Prostate gland (tissue), 2 donors: ENCODE results near the gene ART1.

Source experiments
- CTCF ChIP-seq, 4 experiments: fragments of 200-600 bp in 2 of 4; fragments of 450-650 bp in 2 of 4; sonication (generic) in 2 of 4; IDR thresholded peaks; 1 replicate in 3 of 4; 2 replicates in 1 of 4; pipeline ENCODE4 v1.5.1; 2016 to 2019; ENCODE audit warnings: antibody characterized with exemption in 4 of 4, mild to moderate bottlenecking in 2 of 4, moderate library complexity in 2 of 4
- POLR2A ChIP-seq: fragments of 450-650 bp; IDR thresholded peaks from one replicate; pipeline ENCODE4 v1.6.1; 2016; ENCODE audit warnings: antibody characterized with exemption, mild to moderate bottlenecking
- POLR2AphosphoS5 ChIP-seq: sonication (generic); formaldehyde crosslinking; IDR thresholded peaks from one replicate; pipeline ENCODE4 v1.6.1; 2017; ENCODE audit warnings: antibody characterized with exemption

GRCh38 chr11:3669742-3670183 is 24.8 kb downstream of the ART1 start:
- TF ChIP-seq CTCF (IDR thresholded peaks at IDR 0.05) (no peak), POLR2A (no peak), POLR2AphosphoS5 (no peak)
